Spleen (tissue), 11 donors: Measurements from ENCODE around the gene CRACDL. TPM values are rescaled to one million over a fixed set of nuclear protein-coding genes. Genes with fewer than 3 reads are reported as not detected.

Experiments
- DNase-seq: peaks from one replicate; pipeline ENCODE4 v3.0.0-alpha.2; 2020
- H3K27ac ChIP-seq, 8 donors: fragments of 200-600 bp; sonication (generic) in 7 of 8; 1 replicate in 4 of 8; 2 replicates in 4 of 8; pipeline versions ENCODE4 v1.5.0 to v1.8.0; 2016 to 2021; ENCODE audit warnings: inconsistent platforms in 4 of 8, mild to moderate bottlenecking in 4 of 8, moderate library complexity in 1 of 8
- H3K27me3 ChIP-seq, 7 donors: fragments of 200-600 bp; sonication (generic) in 6 of 7; replicated peaks in 1 of 7; 1 replicate in 4 of 7; 2 replicates in 3 of 7; pipeline versions ENCODE4 v1.5.0 to v1.8.0; 2016 to 2021; ENCODE audit warnings: inconsistent platforms in 3 of 7, mild to moderate bottlenecking in 1 of 7
- H3K36me3 ChIP-seq, 6 donors: fragments of 200-600 bp; sonication (generic) in 5 of 6; 1 replicate in 4 of 6; 2 replicates in 2 of 6; pipeline versions ENCODE4 v1.5.0 to v1.8.0; 2016 to 2021; ENCODE audit warnings: inconsistent platforms in 2 of 6
- H3K4me1 ChIP-seq, 6 donors: fragments of 200-600 bp; sonication (generic) in 5 of 6; 1 replicate in 3 of 6; 2 replicates in 3 of 6; pipeline versions ENCODE4 v1.5.0 to v1.8.0; 2016 to 2021; ENCODE audit warnings: inconsistent platforms in 3 of 6
- H3K4me3 ChIP-seq, 8 donors: fragments of 200-600 bp; sonication (generic) in 7 of 8; 1 replicate in 4 of 8; 2 replicates in 4 of 8; pipeline versions ENCODE4 v1.5.0 to v1.8.0; 2016 to 2021; ENCODE audit warnings: inconsistent platforms in 4 of 8, mild to moderate bottlenecking in 4 of 8, moderate library complexity in 2 of 8
- H3K9me3 ChIP-seq, 8 donors: fragments of 200-600 bp; sonication (generic) in 7 of 8; 1 replicate in 4 of 8; 2 replicates in 4 of 8; pipeline versions ENCODE4 v1.5.0 to v1.8.0; 2016 to 2021; ENCODE audit warnings: inconsistent platforms in 4 of 8
- CTCF ChIP-seq, 11 experiments: fragments of 200-600 bp in 7 of 11; fragments of 450-650 bp in 4 of 11; sonication (generic) in 4 of 11; IDR thresholded peaks in 8 of 11; conservative IDR thresholded peaks in 3 of 11; 1 replicate in 7 of 11; 2 replicates in 4 of 11; pipeline versions ENCODE4 v1.4.0 to v1.8.0; 2016 to 2021; ENCODE audit warnings: antibody characterized with exemption in 11 of 11, inconsistent platforms in 4 of 11, mild to moderate bottlenecking in 1 of 11
- POLR2A ChIP-seq, 3 donors: fragments of 450-650 bp; IDR thresholded peaks; one replicate each; pipeline ENCODE4 v1.5.1; 2017; ENCODE audit warnings: antibody characterized with exemption in 3 of 3, mild to moderate bottlenecking in 1 of 3
- POLR2AphosphoS5 ChIP-seq, 3 donors: sonication (generic); formaldehyde crosslinking; IDR thresholded peaks; one replicate each; pipeline ENCODE4 v1.5.1; 2017; ENCODE audit warnings: antibody characterized with exemption in 3 of 3
- WGBS, 5 donors: extraction: QIAGEN DNeasy Blood & Tissue Kit in 3 of 5; methylation state at CpG; one replicate each; pipeline versions ENCODE4 v1.1.5 to v1.1.7; 2013 to 2018; 5-methylcytosine and 5-hydroxymethylcytosine counted together
- intact Hi-C: fragments of 100-400 bp; cut with DNase I; formaldehyde crosslinking; loops from one replicate; pipeline ENCODE4 v1.15.0; 2023; ENCODE audit warnings: low total_unique reads
- polyA plus RNA-seq, 3 donors: library from polyadenylated mRNA; stranded (reverse); fragments of 200-250 nt; gene quantifications; one replicate each; pipeline ENCODE4 v1.2.1, GENCODE V29; 2013
- total RNA-seq, 7 donors: library from RNA; depleted of rRNA in 3 of 7; stranded (reverse); fragments of >200 nt in 3 of 7; fragmentation: NEBNext Ultra II Directional in 4 of 7; extraction: Animal tissue kit (Norgen Biotek cat#: 25700) in 4 of 7; gene quantifications; one replicate each; pipeline versions ENCODE4 v1.1.0 to v1.2.1, GENCODE V29; 2016 to 2021
- donor health status: healthy with polysubstance abuse.
- donor health status: DM: no; HTN: no; CAD: no; lungs with moderate emphysema.
- donor health status: DM: no; HTN: no; CAD: no.
- donor health status: Bipolar disorder and iron deficiency.
- donor health status: healthy.
- donor health status: DM: no; HTN: no; CAD: no.
- donor health status: DM: yes; HTN: yes; CAD: no.

The CRACDL gene
- total and polyA plus RNA-seq, 10 donors, result 0.52 to 5.1 (median 1.4) TPM

GRCh38 chr2:98870516-98871158 is 65.4 kb downstream of the CRACDL start:
- no peak for TF ChIP-seq POLR2AphosphoS5 (IDR thresholded peaks at IDR 0.05)
- no peak for TF ChIP-seq CTCF (IDR thresholded peaks at IDR 0.05 in 8 of 11, conservative IDR thresholded peaks at IDR 0.05 in 3 of 11)
- TF ChIP-seq POLR2A (IDR thresholded peaks at IDR 0.05), result no peak
- H3K36me3 ChIP-seq, result no peaks in the 10 kb centered on the region
- 87 to 91% (median 88%) methylated on average over 11 to 15 of the region's 15 CpGs for WGBS, 5 donors
- H3K4me3 ChIP-seq, result no peak overlapping the region
- H3K9me3 ChIP-seq, result no peaks in the 10 kb centered on the region
- H3K4me1 ChIP-seq, result no peaks in the 10 kb centered on the region
- no peak overlapping the region for H3K27ac ChIP-seq
- H3K27me3 ChIP-seq, result no peaks in the 10 kb centered on the region
- intact Hi-C loops, result no loop called here
- no peak for DNase-seq

- H3K36me3 ChIP-seq, result no peaks in the 10 kb centered on the region
- no peaks in the 10 kb centered on the region for H3K9me3 ChIP-seq
- no peak overlapping the region for H3K27ac ChIP-seq
- no peak overlapping the region for H3K4me3 ChIP-seq
- WGBS, 5 donors, result 65 to 75% (median 73%) methylated on average over 4 of the region's 4 CpGs
- intact Hi-C loops, result no loop called here
- TF ChIP-seq POLR2AphosphoS5 (IDR thresholded peaks at IDR 0.05) (no peak), CTCF (IDR thresholded peaks at IDR 0.05 in 8 of 11, conservative IDR thresholded peaks at IDR 0.05 in 3 of 11) (no peak), POLR2A (IDR thresholded peaks at IDR 0.05) (no peak)
- H3K27me3 ChIP-seq, result no peaks in the 10 kb centered on the region
- H3K4me1 ChIP-seq, result no peaks in the 10 kb centered on the region
- DNase-seq, result no peak
Observed at GRCh38 chr2:98869870-98870269, 66.2 kb downstream of the CRACDL start.

GRCh38 chr2:98869272-98869641 is 66.8 kb downstream of the CRACDL start:
- H3K4me3 ChIP-seq, result no peak overlapping the region

More at GRCh38 chr2:98869272-98869641, 66.8 kb downstream of the CRACDL start:
- Histone ChIP-seq H3K9me3 (no peaks in the 10 kb centered on the region), H3K4me1 (no peaks in the 10 kb centered on the region), H3K27me3 (no peaks in the 10 kb centered on the region), H3K27ac (no peak overlapping the region), H3K36me3 (no peaks in the 10 kb centered on the region)
- WGBS, 5 donors, result 74 to 82% (median 77%) methylated on average over 8 to 10 of the region's 10 CpGs
- no peak for DNase-seq
- no peak for TF ChIP-seq CTCF (IDR thresholded peaks at IDR 0.05 in 8 of 11, conservative IDR thresholded peaks at IDR 0.05 in 3 of 11)
- TF ChIP-seq POLR2AphosphoS5 (IDR thresholded peaks at IDR 0.05), result no peak
- TF ChIP-seq POLR2A (IDR thresholded peaks at IDR 0.05), result no peak
- intact Hi-C loops, result no loop called here
